Nephron progenitor cell (in vitro differentiated cells): ENCODE measurements around the gene ABCC4.
"Not testable (repeated sequence)": the region's sequence is repeated elsewhere in the genome, so short reads cannot be mapped to it uniquely, and the experiment has no call there.

Experiments
- DNase-seq: peaks from one replicate; pipeline ENCODE4 v3.0.0; 2021
- H3K27ac Mint-ChIP-seq: 2 replicates; pipeline ENCODE4 v1.8.0; 2021; ENCODE audit warnings: mild to moderate bottlenecking, moderate library complexity, mixed read lengths
- H3K27me3 Mint-ChIP-seq: 2 replicates; pipeline ENCODE4 v1.8.0; 2021; ENCODE audit warnings: mild to moderate bottlenecking, low read depth, mixed read lengths; ENCODE audit not compliant: poor library complexity
- H3K36me3 Mint-ChIP-seq: 2 replicates; pipeline ENCODE4 v1.8.0; 2021; ENCODE audit warnings: low read depth, mixed read lengths
- H3K4me1 Mint-ChIP-seq: 2 replicates; pipeline ENCODE4 v1.8.0; 2021; ENCODE audit warnings: mixed read lengths
- H3K4me3 Mint-ChIP-seq: 2 replicates; pipeline ENCODE4 v1.8.0; 2021; ENCODE audit warnings: mild to moderate bottlenecking, moderate library complexity, mixed read lengths
- H3K9me3 Mint-ChIP-seq: 2 replicates; pipeline ENCODE4 v1.8.0; 2021; ENCODE audit warnings: mild to moderate bottlenecking, moderate library complexity, mixed read lengths
- CTCF ChIP-seq: fragments of 200-600 bp; sonication (generic); IDR thresholded peaks from 2 replicates; pipeline ENCODE4 v1.5.0; 2021; ENCODE audit warnings: antibody characterized with exemption

ABCC4 gene

GRCh38 chr13:95168191-95168590 is 133.1 kb downstream of the ABCC4 start:
- H3K27ac Mint-ChIP-seq, result no peak overlapping the region
- peaks cover 8% of the 10 kb centered on the region for H3K27me3 Mint-ChIP-seq
- H3K4me3 Mint-ChIP-seq, result no peak overlapping the region
- no peak for DNase-seq
- H3K9me3 Mint-ChIP-seq, result peaks cover 4% of the 10 kb centered on the region
- peaks cover 13% of the 10 kb centered on the region for H3K4me1 Mint-ChIP-seq
- no peak for TF ChIP-seq CTCF
- H3K36me3 Mint-ChIP-seq, result peaks cover 71% of the 10 kb centered on the region

GRCh38 chr13:95167003-95167402 is 134.2 kb downstream of the ABCC4 start:
- H3K27ac Mint-ChIP-seq, H3K4me1 Mint-ChIP-seq, H3K9me3 Mint-ChIP-seq, DNase-seq, H3K27me3 Mint-ChIP-seq, H3K4me3 Mint-ChIP-seq: not testable (repeated sequence)
- peaks cover 59% of the 10 kb centered on the region for H3K36me3 Mint-ChIP-seq

DNA sequence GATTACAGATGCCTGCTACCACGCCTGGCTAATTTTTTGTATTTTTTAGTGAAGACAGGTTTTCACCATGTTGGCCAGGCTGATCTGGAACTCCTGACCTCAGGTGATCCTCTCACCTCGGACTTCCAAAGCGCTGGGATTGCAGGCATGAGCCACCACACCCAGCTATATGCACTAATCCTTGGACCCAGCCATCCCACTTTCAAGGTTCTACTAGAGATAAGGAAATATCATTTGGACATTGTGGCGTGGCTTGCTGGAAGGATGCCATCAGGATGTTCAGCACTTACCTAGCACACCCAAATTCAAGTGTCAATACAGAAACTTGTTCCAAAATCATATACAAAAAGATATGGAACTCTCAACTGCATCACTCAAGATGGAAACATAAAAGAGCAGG is 136.4 kb downstream of the ABCC4 start:
- TF ChIP-seq CTCF, result no peak
- Mint-ChIP-seq H3K4me3 (no peak overlapping the region), H3K9me3 (no peaks in the 10 kb centered on the region), H3K27me3 (peaks cover 6% of the 10 kb centered on the region), H3K36me3 (peaks cover 37% of the 10 kb centered on the region), H3K27ac (no peak overlapping the region), H3K4me1 (no peaks in the 10 kb centered on the region)
- DNase-seq, result no peak

GRCh38 chr13:95160112-95160906 is 140.9 kb downstream of the ABCC4 start:
- no peak for DNase-seq
- H3K9me3 Mint-ChIP-seq, result no peaks in the 10 kb centered on the region
- peak overlapping the region; percentile 8 for H3K27ac Mint-ChIP-seq
- peaks cover 7% of the 10 kb centered on the region for H3K4me1 Mint-ChIP-seq
- H3K36me3 Mint-ChIP-seq, result peaks cover 10% of the 10 kb centered on the region
- peaks cover 2% of the 10 kb centered on the region for H3K27me3 Mint-ChIP-seq
- no peak for TF ChIP-seq CTCF
- no peak overlapping the region for H3K4me3 Mint-ChIP-seq

GRCh38 chr13:95159458-95159857 is 141.8 kb downstream of the ABCC4 start:
- H3K4me3 Mint-ChIP-seq, result no peak overlapping the region
- no peaks in the 10 kb centered on the region for H3K9me3 Mint-ChIP-seq
- TF ChIP-seq CTCF, result no peak

GRCh38 chr13:95156208-95156607 is 145.0 kb downstream of the ABCC4 start:
- no peak overlapping the region for H3K27ac Mint-ChIP-seq
- H3K4me3 Mint-ChIP-seq, result no peak overlapping the region
- H3K4me1 Mint-ChIP-seq, result peaks cover 7% of the 10 kb centered on the region
- H3K27me3 Mint-ChIP-seq, result no peaks in the 10 kb centered on the region
- TF ChIP-seq CTCF, result no peak
- peaks cover 8% of the 10 kb centered on the region for H3K36me3 Mint-ChIP-seq
- no peaks in the 10 kb centered on the region for H3K9me3 Mint-ChIP-seq
- DNase-seq, result no peak

More at GRCh38 chr13:95159458-95159857, 141.8 kb downstream of the ABCC4 start:
- Mint-ChIP-seq H3K27ac (no peak overlapping the region), H3K27me3 (peaks cover 2% of the 10 kb centered on the region), H3K36me3 (peaks cover 4% of the 10 kb centered on the region), H3K4me1 (peaks cover 7% of the 10 kb centered on the region)
- no peak for DNase-seq
